HUDEP-2 (cell line): Measurements from ENCODE around the gene TBL1X.
"Not testable (repeated sequence)": the region's sequence is repeated elsewhere in the genome, so short reads cannot be mapped to it uniquely, and the experiment has no call there.

Experiments
- DNase-seq, 76 experiments: peaks; one replicate each; lab custom pipeline; 2025; ENCODE audit not compliant: unreplicated experiment in 76 of 76; lab: John Stamatoyannopoulos, UW

Gene TBL1X

GRCh38 chrX:9738151-9738550, 273.3 kb downstream of the TBL1X start:
- DNase-seq = no peak

- no peak for DNase-seq
Observed at GRCh38 chrX:9739130-9739529, 274.3 kb downstream of the TBL1X start.

GRCh38 chrX:9745417-9746115, 280.7 kb downstream of the TBL1X start:
- DNase-seq = no peak

- DNase-seq = no peak
Observed at GRCh38 chrX:9746148-9746888, 281.5 kb downstream of the TBL1X start.

- DNase-seq = no peak
Observed at GRCh38 chrX:9747644-9748043, 282.8 kb downstream of the TBL1X start.

- no peak for DNase-seq
Observed at GRCh38 chrX:9749146-9749692, 284.4 kb downstream of the TBL1X start.

GRCh38 chrX:9757366-9757765, 292.5 kb downstream of the TBL1X start:
- DNase-seq = no peak

GRCh38 chrX:9758021-9758638, 293.3 kb downstream of the TBL1X start:
- DNase-seq = no peak

- no peak for DNase-seq
Observed at GRCh38 chrX:9759337-9759736, 294.5 kb downstream of the TBL1X start.

- DNase-seq = no peak
Observed at GRCh38 chrX:9765072-9765736, 300.3 kb downstream of the TBL1X start.

- DNase-seq = no peak
Observed at GRCh38 chrX:9765737-9766097, 300.9 kb downstream of the TBL1X start, which contains the start of gene GPR143. Gene GPR143, minus strand, starts transcription at chrX:9765847. Its CDS starts 30 bp downstream, at chrX:9765817.

- no peak for DNase-seq
Observed at GRCh38 chrX:9767375-9767774, 302.5 kb downstream of the TBL1X start.

- not testable (repeated sequence) for DNase-seq
Observed at GRCh38 chrX:9768321-9768839, 303.5 kb downstream of the TBL1X start.

- DNase-seq = no peak
Observed at GRCh38 chrX:9770319-9770718, 305.5 kb downstream of the TBL1X start.

GRCh38 chrX:9772943-9773342, 308.1 kb downstream of the TBL1X start:
- DNase-seq = no peak

- no peak for DNase-seq
Observed at GRCh38 chrX:9775930-9776329, 311.1 kb downstream of the TBL1X start.

GRCh38 chrX:9781941-9782340, 317.1 kb downstream of the TBL1X start:
- no peak for DNase-seq

- no peak for DNase-seq
Observed at GRCh38 chrX:9784332-9784731, 319.5 kb downstream of the TBL1X start.

GRCh38 chrX:9785254-9785943, 320.5 kb downstream of the TBL1X start:
- DNase-seq = no peak
